NCI-H1436 treated with DMSO at 0.1 percent for 48 hours (cell line): ENCODE measurements around the gene CALCA.
"Not testable (repeated sequence)": the region's sequence is repeated elsewhere in the genome, so short reads cannot be mapped to it uniquely, and the experiment has no call there.

Source experiments
- DNase-seq: peaks from one replicate; lab custom pipeline; 2025; lab: John Stamatoyannopoulos, UW

Gene CALCA, protein sequence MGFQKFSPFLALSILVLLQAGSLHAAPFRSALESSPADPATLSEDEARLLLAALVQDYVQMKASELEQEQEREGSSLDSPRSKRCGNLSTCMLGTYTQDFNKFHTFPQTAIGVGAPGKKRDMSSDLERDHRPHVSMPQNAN

GRCh38 chr11:14971865-14972580, at the start of gene CALCA:
Gene CALCA (minus strand): TSS chr11:14972351. CDS start chr11:14971192, 1,159 bp downstream.
- no peak for DNase-seq

DNA sequence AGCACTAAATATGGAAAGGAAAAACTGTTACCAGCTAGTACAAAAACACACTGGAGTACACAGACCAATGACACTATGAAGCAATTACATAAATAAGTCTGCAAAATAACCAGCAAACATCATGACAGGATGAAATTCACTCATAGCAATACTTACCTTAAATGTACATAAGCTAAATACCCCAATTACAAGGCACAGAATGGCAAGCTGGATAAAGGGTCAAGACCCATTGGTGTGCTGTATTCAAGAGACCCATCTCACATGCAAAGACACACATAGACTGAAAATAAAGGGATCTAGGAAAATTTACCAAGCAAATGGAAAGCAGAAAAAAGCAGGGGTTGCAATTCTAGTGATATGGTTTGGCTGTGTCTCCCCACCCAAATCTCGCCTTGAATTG, 44.0 kb upstream of the CALCA start:
- DNase-seq, result no peak

DNA sequence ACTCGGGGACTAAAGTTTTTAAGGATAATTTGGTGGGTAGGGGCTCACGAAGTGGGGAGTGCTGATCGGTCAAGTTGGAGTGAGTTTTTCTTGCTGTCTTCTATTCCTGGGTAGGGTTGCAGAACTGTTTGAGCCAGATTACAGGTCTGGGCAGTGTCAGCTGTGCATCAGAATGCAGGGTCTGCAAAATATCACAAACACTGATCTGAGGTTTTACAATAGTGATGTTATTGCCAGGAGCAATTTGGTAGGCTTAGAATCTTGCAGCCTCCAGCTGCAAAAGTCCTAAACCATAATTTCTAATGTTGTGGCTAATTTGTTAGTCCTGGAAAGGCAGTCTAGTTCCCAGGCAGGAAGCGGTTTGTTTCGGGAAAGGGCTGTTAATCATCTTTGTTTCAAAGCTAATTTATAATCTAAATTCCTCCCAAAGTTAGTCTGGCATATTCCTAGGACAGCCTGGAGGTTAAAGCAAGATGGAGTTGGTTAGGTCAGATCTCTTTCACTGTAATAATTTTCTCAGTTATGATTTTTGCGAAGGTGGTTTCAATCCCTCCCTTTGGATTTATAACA, 39.7 kb upstream of the CALCA start:
- no peak for DNase-seq

DNA sequence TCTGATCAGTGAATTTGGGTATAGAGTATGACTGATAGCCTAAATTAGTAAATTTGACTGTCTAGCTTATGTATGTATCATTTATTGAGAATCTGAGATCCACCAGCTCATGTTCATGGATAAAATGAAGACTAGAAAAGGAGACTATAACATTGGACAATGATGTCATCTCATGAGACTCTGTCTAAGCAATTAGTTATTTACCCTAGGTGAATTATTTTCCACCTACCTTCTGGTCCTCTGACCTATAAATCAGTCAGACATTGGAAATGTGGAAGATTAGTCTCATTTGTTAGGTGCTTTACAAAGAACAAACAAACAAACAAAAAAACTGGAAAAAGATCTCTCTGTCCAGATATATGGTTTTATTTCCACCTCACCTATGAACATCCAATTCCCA, 38.7 kb upstream of the CALCA start:
- no peak for DNase-seq

DNA sequence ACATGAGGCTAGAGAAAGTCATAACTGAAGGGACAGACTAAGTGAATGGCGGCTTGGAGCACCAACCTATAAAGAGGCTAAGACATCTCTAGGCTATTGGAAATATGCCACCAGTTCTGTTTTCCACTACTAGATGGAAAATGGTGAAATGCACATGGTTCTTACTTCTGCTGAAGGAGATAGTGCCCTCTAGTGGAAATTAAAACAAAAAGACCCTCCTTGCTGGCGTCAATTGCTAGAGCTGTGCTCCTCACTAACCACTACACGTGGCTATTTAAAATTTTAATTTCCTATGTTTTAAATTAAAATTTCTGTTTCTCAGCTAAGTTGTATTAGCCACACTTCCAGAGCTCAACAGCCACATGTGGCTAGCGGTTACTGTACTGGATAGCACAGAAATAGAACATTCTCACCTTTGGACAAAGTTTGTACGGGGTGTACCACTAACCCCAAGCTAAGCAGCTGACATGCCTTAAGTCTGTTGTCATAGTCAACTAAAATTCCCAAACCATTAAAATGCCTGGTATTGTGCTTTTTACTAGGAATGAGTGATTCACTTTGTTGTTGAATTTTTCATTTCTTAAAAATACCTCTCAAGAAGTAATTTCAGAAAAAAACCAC, 34.1 kb upstream of the CALCA start:
- DNase-seq, result peak; percentile 33

- not testable (repeated sequence) for DNase-seq
Measured at GRCh38 chr11:14988133-14988532, 16.0 kb upstream of the CALCA start.

GRCh38 chr11:14981507-14981906, 9.4 kb upstream of the CALCA start:
- no peak for DNase-seq

GRCh38 chr11:14980854-14981253, 8.7 kb upstream of the CALCA start:
- DNase-seq, result no peak

- DNase-seq, result no peak
Measured at GRCh38 chr11:14977101-14977880, 5.1 kb upstream of the CALCA start.

DNA sequence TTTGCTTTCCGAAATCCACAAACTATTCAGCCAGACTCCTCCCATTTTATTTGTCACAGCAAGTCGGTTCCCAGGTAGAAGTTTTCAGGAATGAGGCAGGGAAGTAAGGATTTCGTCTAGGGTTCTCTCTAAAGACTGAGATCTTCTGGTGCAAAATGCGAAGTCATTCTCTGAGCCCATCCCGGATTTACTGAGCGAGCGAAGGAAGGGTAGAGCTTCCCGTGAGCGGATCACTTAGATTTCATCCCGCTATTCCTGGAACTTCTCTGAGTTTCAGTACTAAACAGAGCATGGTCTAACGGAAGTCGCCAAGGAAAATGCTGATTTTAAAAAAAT, 3.1 kb upstream of the CALCA start:
- DNase-seq, result no peak

DNA sequence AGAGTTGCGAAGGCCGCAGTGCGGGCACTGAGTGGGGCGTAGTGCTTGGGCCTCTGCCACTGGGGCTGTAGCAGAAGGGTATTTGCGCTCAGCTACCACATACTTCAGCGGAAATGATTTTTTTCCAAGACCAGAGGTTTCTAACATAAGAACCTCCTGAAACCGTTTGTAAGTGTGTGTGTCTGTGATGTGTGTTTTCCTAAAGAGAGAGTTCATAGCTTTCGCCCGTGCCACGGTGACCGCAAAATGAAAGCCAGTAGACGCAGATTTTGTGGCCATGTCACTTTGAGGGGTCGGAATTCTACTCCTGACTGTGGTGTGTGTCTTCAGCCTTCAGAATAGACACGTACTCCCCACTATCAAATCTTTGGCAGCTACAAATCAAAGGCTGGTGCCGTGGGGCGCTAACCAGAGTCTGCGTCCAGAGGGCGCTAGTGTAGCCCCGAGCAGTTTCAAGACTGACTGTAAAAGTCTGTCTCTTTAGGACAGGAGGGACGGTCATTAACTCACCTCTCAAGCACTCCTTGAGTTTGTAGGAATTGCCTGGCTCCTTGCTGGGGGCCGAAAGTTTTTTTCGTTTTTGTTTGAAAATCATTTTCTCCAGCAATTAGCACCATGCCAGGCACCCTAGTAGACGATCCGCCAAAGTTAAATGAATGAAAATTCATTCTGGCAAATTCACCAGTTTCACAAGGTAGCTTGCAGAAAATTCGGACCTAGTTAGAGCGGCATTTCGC, 2.5 kb upstream of the CALCA start:
- no peak for DNase-seq

GRCh38 chr11:14973621-14974514, 1.7 kb upstream of the CALCA start:
- no peak for DNase-seq

- peak; percentile 61 for DNase-seq
Measured at GRCh38 chr11:14972581-14973495, 687 bp upstream of the CALCA start.

DNA sequence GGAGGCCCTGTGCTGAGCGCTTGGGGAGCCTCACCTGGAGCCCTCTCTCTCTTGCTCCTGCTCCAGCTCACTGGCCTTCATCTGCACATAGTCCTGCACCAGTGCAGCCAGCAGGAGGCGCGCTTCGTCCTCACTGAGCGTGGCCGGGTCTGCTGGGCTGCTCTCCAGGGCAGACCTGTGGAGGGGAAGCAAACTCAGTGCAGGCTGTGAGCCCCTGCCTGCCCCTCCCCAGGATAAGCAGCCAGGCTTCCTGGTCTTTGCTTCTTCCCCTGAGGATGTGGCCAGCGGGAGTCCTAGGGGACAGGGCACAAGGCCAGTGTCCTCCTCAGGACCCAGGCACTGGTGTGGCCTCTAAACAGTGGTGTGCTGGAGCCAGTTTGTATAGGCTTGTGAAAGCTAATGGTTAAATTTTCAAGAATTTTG, 2.2 kb downstream of the CALCA start:
- DNase-seq, result no peak

- peak; percentile 84 for DNase-seq
Measured at GRCh38 chr11:14967581-14968243, 4.4 kb downstream of the CALCA start.

- DNase-seq, result no peak
Measured at GRCh38 chr11:14956111-14956510, 16.0 kb downstream of the CALCA start.

DNA sequence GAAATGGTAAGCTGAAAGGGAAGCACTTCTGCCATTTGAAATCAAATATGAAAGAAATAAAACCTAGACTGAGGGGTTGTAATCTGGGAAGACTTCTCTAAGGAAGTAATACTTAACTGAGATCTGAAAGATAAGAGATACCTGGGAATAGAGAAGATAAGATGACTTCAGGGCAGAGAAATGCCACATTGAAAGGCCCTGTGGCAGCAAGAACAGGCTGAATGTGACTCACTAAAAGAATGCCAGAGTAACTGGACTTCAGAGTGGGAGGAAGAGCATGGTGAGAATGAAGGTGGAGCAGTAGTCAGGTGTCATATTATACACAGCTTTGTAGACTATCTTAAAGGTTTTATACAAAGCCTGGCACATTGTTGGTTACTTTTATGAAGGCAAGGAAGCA, 17.6 kb downstream of the CALCA start:
- DNase-seq, result no peak

DNA sequence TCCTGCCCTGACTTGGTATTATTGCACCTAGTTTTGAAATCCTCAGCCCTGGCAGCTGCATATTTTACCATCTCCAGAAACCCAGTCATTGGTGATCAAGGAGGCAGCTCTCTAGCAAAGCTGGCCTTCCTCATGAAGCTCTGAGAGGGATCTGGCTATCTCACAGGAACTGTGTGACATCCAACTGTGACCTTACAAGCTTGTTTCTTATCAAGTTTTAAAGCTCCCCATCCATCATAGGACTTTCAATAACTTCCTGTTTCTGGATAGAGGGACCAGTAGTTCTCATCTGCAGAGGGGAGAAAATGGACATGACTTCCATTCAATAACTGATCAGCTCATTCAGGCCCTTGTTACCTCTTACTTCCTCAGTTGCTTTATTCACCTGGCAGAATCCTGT, 18.2 kb downstream of the CALCA start:
- no peak for DNase-seq
